ENCODE results near the gene PAX6. TPM values are rescaled to one million over a fixed set of nuclear protein-coding genes. Genes with fewer than 3 reads are reported as not detected.
A peak's percentile ranks its signal among the peaks of the same experiment; 100 is the strongest.

The PAX6 gene
- total RNA-seq, 2 experiments from 2014 or later: not detected

- no peaks in the 10 kb centered on the region for H3K36me3 Mint-ChIP-seq
- H3K27ac Mint-ChIP-seq: peak overlapping the region; percentile 70
- ATAC-seq (ENCODE audit: low read depth) (no peak), DNase-seq (peak; percentile 31)
- peaks cover 3% of the 10 kb centered on the region for H3K9me3 Mint-ChIP-seq
- no peak overlapping the region for H3K4me3 Mint-ChIP-seq
- H3K27me3 Mint-ChIP-seq: peaks cover 74% of the 10 kb centered on the region
- POLR2A ChIA-PET: no interaction called here
- peaks cover 11% of the 10 kb centered on the region for H3K4me1 Mint-ChIP-seq
Observed at GRCh38 chr11:31826536-31827438, 15.7 kb upstream of the PAX6 start.

DNA sequence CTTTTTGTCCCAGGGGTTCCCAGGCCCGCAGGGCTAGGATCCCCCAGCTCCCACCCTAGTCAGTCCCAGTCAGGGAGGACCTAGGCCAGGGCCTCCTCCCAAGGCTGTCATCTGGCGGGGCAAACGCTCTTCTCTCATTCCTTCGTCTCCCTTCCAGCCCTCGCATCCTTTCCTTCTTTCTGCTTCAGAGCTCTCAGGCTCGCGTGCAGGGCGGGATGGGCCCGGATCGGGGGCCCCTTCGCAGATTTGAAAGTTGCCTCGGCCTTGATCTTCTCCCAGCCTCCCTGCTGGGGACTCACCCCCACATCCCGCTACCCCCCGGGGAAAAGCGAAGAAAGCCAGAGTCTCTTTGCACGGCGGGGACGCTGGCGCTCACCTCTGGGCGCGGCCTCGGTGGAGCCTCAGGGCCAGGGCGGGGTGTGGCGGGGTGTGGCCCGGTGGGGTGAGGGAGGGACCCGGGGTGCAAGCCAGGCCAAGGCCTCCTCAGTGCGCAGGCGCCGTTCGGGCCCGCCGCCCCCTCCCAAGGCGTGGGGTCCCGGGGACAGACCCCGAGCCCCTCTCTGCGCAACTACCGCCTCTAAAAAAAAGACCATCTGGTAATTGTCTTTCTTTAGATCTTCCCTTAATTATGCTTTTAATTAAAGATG lies 14.8 kb upstream of the PAX6 start:
- POLR2A ChIA-PET: no interaction called here
- Mint-ChIP-seq H3K27me3 (peaks cover 82% of the 10 kb centered on the region), H3K27ac (no peak overlapping the region), H3K4me1 (peaks cover 11% of the 10 kb centered on the region), H3K9me3 (peaks cover 3% of the 10 kb centered on the region), H3K4me3 (no peak overlapping the region), H3K36me3 (peaks cover 2% of the 10 kb centered on the region)
- ATAC-seq (ENCODE audit: low read depth) (no peak), DNase-seq (peak; percentile 37)

DNA sequence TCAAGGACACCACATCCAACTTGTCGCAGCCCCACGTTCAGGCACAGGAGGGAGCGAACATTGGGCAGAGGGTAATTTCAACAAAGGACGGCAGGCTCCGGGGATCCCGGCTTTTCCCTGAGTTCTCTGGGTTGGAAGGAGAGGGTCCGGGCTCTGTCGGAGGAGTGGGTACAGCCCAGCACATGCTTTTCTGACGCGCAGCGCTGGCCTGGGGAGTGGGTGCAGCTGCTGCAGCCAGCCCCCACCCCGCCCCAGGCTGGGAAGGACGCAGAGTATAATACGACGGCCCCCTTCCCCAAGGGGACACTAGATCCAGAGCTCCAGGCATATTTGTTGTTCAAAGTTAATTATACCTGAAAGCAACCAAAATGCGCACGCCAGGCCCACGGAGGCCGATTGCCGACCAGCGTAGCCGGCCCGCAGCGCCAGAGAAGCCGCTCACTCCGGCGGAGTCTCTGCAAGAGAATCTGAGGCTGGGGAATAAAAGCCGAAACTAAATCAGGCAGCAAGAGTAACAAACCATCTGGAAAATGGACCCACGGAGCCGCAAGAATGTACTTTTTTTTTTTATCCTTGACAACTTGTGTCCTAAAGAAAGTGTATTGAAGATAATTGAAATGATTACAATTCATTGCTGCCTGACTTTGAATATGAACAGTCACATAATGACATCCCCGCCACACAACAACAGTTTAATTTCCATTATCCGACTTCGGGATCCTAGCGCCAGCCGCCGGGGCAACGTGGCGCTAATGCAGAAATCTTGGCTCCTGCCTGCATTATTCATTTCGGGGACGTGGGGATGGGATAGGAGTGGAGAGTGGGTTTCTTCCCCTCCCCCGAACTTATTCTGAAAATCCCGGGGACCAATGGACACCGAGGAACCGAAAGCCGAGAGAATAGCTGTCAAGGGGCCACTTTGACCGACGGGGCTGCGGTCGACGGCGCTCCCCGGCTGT lies 14.0 kb upstream of the PAX6 start:
- Mint-ChIP-seq H3K27ac (peak overlapping the region; percentile 76), H3K36me3 (peaks cover 2% of the 10 kb centered on the region), H3K9me3 (peaks cover 3% of the 10 kb centered on the region), H3K27me3 (peaks cover 87% of the 10 kb centered on the region), H3K4me1 (peaks cover 11% of the 10 kb centered on the region), H3K4me3 (peak overlapping the region; percentile 19)
- POLR2A ChIA-PET: no interaction called here
- DNase-seq (no peak), ATAC-seq (ENCODE audit: low read depth) (no peak)

DNA sequence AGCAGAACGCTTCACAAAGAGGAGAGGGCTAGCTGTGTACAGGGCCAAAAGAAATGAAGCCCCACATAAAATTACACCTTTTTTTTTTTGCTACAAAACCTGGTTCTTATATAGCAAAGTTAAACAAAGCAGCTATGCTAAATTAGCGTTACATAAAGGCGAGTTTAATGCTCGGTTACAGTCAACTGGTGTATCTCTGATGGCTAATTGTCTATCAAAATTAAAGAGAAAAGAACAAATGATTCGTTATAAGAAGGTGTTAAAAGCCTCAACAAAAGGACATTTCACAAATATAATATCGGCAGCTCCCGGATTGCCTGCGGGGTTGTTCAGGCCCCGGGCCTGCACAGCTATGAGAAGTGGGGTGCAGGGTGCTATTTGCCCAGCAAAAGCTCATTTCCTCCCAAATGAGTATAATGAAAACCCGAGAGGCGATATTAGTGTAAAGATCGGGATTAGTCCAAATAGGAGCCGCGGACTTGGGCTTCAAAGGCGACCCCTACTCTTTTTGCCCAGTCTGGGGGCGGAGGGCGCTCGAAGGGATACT lies 13.3 kb upstream of the PAX6 start:
- Mint-ChIP-seq H3K4me1 (peaks cover 11% of the 10 kb centered on the region), H3K9me3 (peaks cover 3% of the 10 kb centered on the region), H3K27ac (peak overlapping the region; percentile 76), H3K4me3 (no peak overlapping the region), H3K36me3 (peaks cover 2% of the 10 kb centered on the region), H3K27me3 (peaks cover 90% of the 10 kb centered on the region)
- ATAC-seq (ENCODE audit: low read depth) (no peak), DNase-seq (no peak)
- POLR2A ChIA-PET: no interaction called here

DNA sequence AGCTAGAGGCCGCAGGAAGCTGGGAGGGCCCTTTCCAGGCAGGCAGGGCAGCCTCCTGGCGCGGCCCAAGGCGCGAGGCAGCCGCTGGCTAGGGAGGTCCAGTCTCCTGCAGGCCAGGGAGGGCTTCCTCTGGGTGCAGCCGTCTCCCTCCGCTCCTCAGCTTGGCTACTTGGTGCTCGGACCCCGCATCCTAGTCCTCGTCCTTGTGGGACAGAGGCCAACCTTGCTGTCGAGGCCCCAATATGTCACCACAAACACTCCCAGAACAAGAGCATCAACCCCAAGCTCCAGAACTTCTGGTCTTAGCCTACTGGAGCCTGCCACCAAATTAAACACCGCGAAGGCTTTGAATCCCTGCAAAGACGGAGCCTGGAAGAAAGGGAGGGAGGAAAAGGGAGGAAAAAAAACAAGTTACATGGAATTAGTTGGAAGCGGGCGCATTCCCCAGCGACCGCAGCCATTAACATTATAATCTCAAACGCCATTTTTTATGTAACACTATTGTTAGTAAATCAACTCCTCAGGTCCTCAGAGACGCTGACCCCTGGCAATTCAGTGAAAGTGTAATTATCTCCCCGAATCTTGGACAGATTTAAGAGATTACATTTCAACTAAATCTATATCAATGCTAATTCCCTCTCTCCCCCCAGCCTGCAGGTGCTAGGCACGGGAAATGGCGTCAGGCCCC lies 12.7 kb upstream of the PAX6 start:
- Mint-ChIP-seq H3K27ac (no peak overlapping the region), H3K4me1 (peaks cover 11% of the 10 kb centered on the region), H3K36me3 (peaks cover 2% of the 10 kb centered on the region), H3K4me3 (no peak overlapping the region), H3K9me3 (peaks cover 3% of the 10 kb centered on the region), H3K27me3 (peaks cover 90% of the 10 kb centered on the region)
- ATAC-seq (ENCODE audit: low read depth): no peak
- POLR2A ChIA-PET: no interaction called here
- no peak for DNase-seq

GRCh38 chr11:31822927-31823643 lies 12.0 kb upstream of the PAX6 start:
- Mint-ChIP-seq H3K4me3 (no peak overlapping the region), H3K27ac (no peak overlapping the region), H3K36me3 (peaks cover 2% of the 10 kb centered on the region), H3K9me3 (peaks cover 3% of the 10 kb centered on the region), H3K27me3 (peaks cover 94% of the 10 kb centered on the region), H3K4me1 (peaks cover 14% of the 10 kb centered on the region)
- DNase-seq (no peak), ATAC-seq (ENCODE audit: low read depth) (no peak)
- POLR2A ChIA-PET: interaction anchor here (0.7 kb wide), 1 partner anchor 13 kb away, joined by 5 read pairs; no protein-coding TSS in a partner anchor

DNA sequence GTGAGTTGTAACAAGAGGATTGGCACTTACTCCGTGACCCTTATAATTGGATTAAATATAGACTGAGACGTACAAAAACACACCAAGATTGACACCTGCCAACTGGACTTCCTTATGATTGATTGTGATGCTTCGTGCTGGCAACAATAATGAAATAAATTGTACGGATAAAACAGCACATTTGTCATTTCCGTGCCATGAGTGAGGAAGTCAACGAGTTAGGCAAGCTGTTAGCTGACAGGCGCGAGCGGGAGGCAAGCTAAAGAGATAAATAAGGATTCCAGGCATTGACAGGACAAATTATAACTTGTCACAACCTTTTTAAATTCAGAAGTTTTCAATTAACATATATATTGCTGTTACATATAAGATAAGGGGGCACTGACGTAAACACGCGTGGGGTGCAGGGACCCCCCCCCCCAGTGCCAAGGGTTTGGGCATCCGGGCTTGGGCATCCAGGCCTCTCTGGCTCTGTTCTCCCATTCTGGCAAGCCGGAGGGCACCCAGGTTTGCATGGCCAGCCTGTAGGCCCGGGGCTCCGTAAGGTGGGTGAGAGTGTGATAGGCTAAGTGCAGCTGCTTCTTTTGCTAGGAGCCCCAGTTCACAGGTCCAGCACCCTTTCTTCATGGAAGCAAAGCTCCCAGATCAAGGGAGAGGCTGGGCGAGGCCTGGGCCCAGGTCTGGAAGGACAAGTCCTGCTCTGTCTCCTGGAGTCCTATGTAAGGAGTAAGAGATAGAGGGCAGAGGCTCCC lies 11.2 kb upstream of the PAX6 start:
- Mint-ChIP-seq H3K4me1 (peaks cover 12% of the 10 kb centered on the region), H3K27ac (no peak overlapping the region), H3K36me3 (peaks cover 2% of the 10 kb centered on the region), H3K4me3 (no peak overlapping the region), H3K27me3 (peaks cover 90% of the 10 kb centered on the region), H3K9me3 (peaks cover 3% of the 10 kb centered on the region)
- DNase-seq (no peak), ATAC-seq (ENCODE audit: low read depth) (no peak)
- POLR2A ChIA-PET: interaction anchor here (0.7 kb wide), 1 partner anchor 12 kb away, joined by 5 read pairs; no protein-coding TSS in a partner anchor

DNA sequence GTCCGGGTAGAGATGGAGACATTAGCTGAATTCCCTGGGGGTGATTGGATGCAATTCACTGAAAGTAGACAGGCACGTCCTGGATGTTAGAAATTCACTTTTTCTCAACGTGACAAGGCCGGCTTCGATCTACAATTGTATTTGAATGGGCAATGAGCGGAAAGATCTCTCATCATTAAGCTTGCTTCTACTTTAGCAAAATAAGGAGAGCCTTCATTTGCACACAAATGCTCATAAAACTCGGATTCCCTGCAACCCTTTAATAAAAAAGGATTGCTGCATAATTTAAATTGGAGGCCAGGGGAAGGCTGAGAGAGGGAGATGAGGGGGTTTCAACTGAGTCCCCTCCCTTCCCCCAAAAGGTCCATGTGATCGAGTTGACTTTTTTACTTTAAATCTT lies 10.6 kb upstream of the PAX6 start:
- POLR2A ChIA-PET: no interaction called here
- Mint-ChIP-seq H3K4me3 (no peak overlapping the region), H3K36me3 (peaks cover 2% of the 10 kb centered on the region), H3K9me3 (peaks cover 3% of the 10 kb centered on the region), H3K27ac (no peak overlapping the region), H3K27me3 (peaks cover 90% of the 10 kb centered on the region), H3K4me1 (peaks cover 10% of the 10 kb centered on the region)
- ATAC-seq (ENCODE audit: low read depth) (no peak), DNase-seq (no peak)

- Mint-ChIP-seq H3K4me3 (no peak overlapping the region), H3K36me3 (peaks cover 2% of the 10 kb centered on the region), H3K27me3 (peaks cover 87% of the 10 kb centered on the region), H3K27ac (peak overlapping the region; percentile 56), H3K4me1 (peaks cover 6% of the 10 kb centered on the region), H3K9me3 (peaks cover 3% of the 10 kb centered on the region)
- ATAC-seq (ENCODE audit: low read depth) (no peak), DNase-seq (no peak)
- POLR2A ChIA-PET: no interaction called here
Observed at GRCh38 chr11:31821235-31821764, 10.2 kb upstream of the PAX6 start.

DNA sequence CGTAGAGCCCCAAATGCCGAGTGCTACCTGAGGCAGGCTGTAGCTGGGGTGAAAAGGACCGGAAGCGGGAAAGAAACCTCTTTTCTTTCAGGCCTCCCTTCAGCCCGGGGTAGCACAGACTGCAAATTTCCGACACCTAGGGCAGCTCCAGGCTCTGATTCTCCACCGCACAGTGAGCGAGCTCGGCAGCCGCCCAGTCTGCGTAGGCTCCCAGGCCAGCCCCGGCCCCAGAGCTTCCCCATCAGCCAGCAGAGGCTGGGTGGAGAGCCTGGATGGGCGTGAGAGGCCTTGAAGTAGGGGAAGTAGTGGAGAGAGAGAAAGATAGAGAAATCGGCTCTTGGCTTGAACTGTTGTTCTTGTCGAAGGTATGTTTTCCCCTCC lies 9.3 kb upstream of the PAX6 start:
- Mint-ChIP-seq H3K36me3 (peaks cover 2% of the 10 kb centered on the region), H3K9me3 (peaks cover 3% of the 10 kb centered on the region), H3K4me1 (peaks cover 8% of the 10 kb centered on the region), H3K27me3 (peaks cover 87% of the 10 kb centered on the region), H3K27ac (no peak overlapping the region), H3K4me3 (no peak overlapping the region)
- DNase-seq (no peak), ATAC-seq (ENCODE audit: low read depth) (no peak)
- POLR2A ChIA-PET: no interaction called here

DNA sequence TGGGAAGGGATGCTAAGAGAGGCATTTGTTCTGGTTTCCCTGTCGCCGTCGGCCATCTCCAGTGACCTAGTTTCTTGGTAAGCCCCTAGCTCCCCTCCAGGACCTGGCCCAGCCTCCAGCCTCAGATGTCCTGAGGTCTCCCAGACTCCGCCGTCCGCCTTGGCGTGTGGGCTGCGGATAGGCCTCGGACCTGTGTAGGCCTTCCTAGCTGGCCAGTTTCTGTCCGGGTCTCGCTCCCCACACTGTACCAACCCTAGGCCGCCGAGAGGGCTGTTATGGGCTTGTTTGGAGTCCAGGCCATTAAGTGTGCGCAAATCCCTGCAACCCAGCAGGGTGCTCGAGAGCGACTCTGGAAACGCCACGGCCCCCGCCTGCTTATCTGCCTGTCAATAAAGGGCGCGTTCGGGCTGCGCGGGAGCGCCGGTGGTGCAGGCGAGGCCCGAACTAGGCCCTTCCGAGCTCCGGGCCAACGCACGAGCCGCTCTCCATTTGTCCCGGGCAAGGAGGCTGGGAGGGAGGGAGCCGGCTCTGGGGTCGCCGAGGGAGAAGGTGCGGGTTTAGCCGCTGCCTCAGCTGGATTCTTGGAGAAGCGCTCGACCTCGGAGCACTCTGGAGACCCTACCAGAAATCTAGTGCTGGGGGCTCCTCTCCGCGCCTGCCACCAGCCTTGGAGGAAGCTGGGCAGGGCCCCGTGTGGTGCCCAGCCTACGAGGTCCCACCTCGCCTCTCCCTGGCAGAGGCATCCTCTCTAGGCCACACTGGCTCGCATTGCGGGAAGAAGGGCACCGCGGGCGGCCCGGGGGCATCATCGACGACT lies 8.7 kb upstream of the PAX6 start:
- no peak for DNase-seq
- Mint-ChIP-seq H3K27me3 (peaks cover 87% of the 10 kb centered on the region), H3K36me3 (peaks cover 3% of the 10 kb centered on the region), H3K4me1 (peaks cover 12% of the 10 kb centered on the region), H3K9me3 (peaks cover 3% of the 10 kb centered on the region), H3K4me3 (no peak overlapping the region), H3K27ac (no peak overlapping the region)
- POLR2A ChIA-PET: no interaction called here
- ATAC-seq (ENCODE audit: low read depth): no peak

Measured in activated naive CD8-positive, alpha-beta T cell treated with anti-CD3 and anti-CD28 coated beads, Interleukin-2, amount 10 ng/mL, durations not matched to agents 7 days and 5 days (primary cell).